CD4-positive, alpha-beta T cell treated with Interleukin-10 for 1 hour (primary cell): ENCODE results near the gene USP20.
A peak's percentile ranks its signal among the peaks of the same experiment; 100 is the strongest.
"Not testable (repeated sequence)": the region's sequence is repeated elsewhere in the genome, so short reads cannot be mapped to it uniquely, and the experiment has no call there.

ENCODE experiments used
- DNase-seq: peaks from one replicate; pipeline ENCODE4 v3.0.0-alpha.2; 2020

Gene USP20

DNA sequence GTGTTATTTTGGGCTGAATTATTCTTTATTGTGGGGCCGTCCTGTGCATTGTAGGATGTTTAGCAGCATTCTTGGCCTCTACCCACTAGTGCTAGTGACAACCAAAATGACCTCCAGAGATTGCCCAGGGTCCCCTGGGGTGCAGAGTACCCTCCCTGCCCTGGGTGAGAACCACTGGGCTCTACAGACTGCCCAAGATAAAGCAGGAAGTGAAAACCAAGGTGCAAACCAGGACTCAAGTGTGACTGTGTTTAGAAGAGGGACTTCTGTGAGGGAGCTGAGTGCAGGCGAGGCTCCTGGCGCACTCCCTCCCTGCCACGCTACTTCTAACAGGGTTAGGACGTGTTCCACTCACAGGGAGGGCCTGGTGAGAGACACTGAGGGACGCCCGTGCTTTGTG is 41.6 kb downstream of the USP20 start:
- DNase-seq = no peak

DNA sequence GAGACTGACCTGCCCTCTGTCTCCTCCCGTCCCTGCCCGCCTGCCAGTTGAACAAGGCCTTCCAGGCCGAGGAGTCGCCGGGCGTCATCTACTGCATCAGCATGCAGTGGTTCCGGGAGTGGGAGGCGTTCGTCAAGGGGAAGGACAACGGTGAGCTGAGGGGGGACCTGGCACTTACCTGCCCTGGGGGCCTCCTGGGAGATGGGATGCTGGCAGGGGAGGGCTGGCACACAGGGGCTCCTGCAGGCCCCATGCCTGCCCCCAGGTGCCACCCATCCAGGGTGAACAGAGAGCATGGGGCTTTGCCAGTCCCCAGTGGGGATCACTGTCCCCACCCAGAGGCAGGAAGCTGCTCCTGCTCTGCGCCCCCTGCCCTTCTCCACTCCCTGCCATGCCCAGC is 43.0 kb downstream of the USP20 start:
- no peak for DNase-seq

DNA sequence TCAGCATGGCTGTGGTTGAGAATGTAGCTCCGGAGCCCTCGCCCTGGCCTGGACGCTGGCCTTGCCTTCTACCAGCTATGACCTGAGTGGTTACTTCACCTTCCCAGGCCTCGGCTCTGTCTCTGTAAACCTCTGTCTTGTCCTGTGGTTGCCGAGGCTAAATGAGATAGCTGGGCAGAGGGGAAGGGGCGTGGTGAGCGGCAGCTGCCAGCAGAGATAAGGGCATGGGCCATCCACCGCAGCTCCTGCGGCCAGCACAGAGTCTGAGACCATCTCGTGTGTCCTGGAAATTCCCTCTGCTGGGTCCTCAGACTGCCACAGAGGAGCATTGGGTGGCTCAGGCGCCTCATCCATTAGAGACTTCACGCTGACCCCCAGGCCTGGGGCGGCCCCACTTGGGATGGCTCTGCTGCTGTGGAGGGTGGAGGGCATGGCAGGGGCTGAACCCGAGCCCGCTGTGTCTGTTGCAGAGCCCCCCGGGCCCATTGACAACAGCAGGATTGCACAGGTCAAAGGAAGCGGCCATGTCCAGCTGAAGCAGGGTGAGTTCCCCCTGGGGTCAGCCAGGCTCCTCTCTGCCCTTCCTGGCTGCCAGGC is 43.9 kb downstream of the USP20 start:
- DNase-seq = no peak

DNA sequence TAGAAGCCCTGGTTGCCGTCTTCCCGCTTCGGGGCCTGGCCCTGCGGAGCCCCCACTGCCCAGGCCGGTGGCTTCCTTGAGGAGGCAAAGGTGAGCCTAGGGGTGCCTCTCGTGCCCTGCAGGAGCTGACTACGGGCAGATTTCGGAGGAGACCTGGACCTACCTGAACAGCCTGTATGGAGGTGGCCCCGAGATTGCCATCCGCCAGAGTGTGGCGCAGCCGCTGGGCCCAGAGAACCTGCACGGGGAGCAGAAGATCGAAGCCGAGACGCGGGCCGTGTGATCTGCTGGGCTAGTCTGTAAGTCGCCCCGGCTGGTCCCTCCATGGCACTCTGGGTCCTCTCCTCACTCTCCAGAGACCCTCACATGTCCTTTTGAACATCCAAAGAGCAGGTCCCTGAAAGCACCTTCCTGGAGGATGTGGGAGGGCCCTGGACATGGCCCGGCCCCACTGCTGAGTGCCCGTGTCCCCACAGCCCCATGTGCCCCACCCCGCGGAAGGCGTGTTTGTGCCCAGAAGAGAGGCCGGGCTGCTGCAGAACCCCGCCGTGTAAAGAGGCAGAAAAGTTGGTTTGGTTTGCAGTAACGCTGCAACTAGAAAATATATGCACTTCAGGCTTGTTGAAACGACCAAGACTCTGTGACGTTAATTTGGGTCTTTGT is 44.9 kb downstream of the USP20 start:
- DNase-seq = no peak

DNA sequence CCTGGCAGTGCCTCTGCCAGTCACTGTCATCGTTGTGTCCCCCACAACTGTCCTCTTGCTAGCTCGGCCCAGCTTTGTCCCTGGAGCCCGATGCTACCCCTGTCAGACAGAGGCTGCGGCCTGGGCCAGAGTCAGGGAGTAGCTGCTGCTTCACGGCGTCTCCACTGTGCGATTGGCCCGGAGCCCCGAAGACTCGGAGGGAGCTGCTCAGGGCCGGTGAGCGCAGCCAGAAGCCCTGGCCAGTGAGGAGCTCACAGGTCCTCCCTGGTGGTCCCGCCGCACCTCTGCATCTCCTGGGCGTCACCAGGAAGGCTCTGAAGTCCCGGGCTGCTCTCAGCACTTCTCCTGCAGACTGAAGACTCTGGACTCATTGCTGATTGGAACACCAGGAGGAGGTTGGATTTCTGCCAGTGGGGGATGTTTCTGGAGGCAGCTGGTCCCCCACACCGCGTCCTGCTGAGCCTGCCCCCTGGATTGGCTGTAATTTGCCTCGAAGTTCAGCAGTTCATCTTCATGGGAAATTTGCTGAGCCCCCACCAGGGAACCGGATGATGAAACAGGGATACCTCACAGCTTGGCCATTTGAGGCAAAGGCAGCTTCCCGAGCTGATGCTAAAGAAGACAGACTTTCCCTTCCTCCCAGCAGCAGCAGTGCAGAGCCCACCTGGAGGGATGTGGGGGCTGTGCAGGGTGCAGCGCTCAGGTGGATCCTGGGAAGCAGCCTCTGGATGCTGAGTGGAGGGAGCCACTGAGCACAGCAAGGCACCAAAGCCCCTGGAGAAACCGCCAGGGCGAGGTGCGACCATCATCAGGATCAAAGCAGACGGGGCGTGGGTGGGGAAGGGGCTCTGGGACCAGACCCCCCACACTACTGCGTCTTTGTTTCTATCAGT is 45.6 kb downstream of the USP20 start:
- no peak for DNase-seq

DNA sequence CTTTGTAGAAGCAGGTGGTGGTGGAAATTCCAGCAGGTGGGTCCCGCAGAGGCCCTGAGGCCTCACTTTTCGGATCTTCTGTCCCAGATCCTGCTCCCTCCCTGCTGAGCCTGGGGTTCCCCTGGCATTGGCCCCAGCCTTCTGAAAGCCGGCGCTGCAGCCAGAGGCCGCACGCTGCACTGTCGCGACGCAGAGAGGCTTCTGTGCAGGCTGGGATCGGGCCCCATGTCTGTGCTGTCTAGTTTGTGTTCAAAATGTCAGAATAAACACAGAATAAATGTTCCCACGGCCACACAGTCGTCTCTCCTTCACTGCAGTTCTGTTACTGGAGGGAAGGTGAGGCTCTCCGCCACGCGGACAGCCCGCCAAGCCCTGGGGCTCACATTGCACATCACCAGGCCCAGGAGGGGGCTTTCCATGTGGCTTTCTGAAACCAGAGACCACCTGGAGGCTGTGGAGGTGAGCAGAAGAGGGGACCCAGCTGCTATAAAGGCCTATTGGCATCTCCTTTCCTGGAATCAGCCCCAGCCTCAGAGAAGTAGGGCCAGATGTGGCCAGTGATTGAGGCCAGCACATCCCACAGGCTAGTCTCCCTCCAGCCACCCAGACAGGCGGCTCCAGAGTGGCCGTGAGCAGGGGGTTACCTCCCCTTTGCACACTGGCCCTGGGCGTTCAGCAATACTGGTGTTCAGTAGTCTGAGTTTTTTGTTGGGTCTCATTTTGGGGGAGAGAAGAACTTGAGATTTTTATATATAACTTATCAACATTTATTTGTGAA is 46.5 kb downstream of the USP20 start:
- DNase-seq = no peak

DNA sequence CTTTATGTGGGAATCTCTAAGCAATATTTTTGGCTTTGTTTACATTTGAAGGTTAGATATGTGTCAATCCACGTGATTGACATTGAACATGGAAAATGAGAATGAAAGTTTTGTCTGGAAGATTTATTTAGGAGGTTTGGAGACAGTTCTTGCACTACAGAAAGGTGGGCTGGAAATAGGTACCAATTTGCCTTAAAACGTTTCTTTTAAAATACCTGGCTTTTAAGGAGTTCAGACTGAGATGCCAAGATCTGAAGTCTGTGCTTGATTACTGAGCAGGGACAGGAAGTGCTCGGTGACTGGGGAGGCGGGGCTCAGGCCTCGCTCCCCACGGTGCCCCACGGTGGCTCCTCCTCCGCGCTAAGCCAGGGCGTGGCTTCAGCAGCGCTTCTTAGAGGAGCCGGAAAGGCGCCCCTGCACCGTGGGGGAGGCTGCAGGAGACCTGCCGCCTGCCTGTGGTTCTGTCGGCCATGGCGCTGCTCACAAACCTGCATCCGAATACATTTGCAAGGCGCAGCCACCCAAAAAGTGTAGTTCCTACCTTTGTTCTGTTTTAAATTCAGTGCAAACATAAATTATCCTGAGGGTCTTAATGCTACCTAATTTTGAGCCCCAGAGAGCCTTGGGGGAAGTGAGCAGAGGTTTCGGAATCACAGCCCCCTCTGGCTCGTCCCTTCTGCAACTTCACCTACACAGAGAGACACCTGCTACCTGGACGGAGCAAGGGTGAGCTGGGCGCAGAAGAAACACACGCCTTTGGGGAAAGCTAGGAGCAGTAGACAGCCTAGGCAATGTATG is 49.2 kb downstream of the USP20 start:
- peak; percentile 95 for DNase-seq

DNA sequence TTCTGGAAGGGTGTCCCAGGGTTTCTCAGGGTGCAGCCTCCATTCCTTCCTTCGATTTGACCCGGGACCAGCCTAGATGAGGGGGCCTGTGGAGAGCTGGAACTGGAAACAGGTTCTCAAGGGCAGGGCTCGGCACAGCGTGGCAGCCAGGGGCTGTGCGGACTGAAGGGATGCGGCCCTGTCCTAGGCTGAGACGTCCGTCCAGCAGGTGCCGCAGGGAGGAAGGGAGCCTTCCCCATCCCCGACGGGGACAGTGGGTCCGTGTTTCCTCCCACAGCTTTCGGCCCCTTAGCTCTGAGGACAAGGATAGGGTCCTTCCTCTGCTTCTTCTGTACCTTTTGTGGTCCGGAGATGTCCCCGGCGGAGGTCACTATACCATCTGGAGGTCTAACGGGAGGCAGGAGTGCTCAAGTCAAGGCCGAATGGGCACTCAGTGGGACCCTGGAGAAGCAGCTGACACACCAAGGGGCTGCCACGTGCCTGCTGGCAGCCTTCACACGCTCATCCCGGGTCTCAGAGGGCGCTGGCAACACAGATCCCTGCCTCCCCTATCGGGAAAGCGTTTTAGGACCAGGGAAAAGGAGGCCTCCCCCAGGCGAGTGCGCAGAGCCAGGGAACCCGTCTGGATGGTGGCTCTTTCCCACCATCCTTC is 49.9 kb downstream of the USP20 start:
- peak; percentile 41 for DNase-seq

DNA sequence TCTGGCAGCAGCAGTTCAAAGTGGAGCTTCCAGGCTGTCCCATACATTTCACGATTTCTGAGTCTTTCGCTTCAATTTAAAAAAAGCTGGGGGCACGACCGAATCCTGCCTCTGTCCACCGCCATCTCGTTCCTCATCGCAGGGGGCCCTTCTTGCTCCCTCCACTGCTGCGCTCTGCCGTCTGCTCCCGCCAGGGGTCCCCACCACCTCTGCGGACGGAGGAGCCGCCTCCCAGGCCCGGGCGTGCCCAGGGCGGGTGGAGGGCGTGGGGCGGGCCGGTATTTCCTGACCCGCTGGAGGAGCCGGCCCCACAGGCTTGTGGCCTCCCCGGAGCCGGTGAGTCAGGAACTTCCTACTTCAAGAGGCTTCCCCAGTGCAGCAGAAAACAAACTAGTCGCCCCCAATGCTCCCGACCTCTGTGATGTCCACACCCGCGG is 50.4 kb downstream of the USP20 start:
- DNase-seq = peak; percentile 91

DNA sequence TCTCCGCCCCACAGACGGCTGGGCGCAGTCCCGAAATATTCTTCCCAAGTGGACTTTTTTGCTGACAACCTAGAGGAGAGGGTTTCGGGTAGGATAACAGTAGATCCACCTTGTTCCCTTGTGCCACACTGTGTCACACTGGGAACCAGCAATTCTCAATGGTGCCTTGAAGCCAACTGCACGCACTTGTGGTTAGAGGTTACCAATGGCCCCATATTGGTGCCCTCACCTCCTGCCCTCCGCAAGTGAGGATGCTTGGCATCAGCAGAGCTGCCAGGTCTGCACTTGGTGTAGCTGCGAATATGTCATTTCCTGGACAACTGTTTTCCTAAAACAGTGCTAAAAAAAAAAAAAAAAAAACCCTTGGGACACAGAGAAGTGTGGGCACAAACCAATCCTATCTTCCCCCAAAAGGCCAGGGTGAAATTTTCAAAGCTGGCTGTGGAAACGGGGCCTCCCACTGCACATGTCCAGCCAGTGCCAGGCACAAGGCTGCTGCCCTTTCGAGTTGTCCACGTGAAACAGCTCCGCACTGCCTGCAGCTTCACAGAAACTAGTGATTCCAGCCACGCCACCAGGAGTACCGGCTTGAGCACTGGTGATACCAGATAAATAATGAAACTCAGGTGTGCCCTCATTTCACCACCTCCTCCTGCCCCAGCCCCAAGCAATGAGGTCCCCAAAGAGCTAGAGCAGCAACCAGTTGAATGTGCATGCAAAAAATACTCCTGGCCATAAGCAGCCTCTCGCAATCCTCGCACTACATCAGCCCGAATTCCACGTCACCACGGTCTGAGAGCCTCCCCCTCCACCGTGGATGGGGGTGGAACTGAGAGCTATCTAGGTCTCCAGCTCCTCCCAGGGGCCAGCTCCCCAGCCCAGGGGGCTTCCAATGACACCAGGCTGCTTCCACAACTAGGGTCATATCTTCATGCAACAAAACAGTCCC is 51.2 kb downstream of the USP20 start:
- peak; percentile 74 for DNase-seq

DNA sequence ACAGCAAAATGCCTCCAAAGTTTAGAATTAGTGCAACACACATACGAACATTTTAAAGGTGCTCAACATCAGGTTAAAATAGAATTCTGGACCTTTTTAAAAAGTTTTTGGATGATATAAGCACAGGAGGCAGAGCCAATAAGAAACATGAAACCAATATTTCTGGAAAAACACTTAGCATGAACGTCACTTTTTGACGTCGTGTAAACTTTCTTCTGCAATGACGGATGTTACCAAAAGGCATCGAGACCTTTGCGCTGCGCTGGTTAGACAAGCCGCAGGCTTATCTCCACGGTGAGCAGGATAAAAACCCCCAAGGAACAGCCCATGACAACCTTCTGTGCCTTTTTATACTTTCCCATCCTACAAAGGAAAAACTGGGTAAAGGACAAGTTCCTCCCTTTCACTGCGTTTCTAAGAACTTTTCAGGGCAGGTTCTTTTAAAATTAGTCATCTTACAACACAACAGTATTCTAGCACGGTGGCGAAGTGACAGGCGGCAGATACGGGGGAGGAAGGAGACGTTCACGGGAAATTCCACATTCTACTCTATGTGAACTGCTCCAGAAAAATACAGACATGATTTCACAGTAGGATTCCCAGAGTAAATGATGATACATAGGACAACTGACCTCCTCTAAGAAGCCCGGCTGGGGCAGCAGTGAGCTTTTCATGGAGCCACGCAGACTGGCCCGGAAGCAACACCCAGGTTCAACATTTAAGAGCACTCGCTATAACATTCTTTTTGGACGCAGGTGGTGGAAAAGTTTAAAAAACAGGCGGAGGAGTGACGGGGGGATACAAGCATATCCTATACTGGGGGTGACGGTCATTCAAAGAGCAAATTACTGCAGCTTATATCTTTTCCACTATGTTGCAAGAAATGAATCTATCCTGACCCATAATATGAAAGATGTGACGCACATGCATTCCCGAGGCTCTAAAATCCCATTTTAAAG is 52.4 kb downstream of the USP20 start:
- DNase-seq = peak; percentile 85

DNA sequence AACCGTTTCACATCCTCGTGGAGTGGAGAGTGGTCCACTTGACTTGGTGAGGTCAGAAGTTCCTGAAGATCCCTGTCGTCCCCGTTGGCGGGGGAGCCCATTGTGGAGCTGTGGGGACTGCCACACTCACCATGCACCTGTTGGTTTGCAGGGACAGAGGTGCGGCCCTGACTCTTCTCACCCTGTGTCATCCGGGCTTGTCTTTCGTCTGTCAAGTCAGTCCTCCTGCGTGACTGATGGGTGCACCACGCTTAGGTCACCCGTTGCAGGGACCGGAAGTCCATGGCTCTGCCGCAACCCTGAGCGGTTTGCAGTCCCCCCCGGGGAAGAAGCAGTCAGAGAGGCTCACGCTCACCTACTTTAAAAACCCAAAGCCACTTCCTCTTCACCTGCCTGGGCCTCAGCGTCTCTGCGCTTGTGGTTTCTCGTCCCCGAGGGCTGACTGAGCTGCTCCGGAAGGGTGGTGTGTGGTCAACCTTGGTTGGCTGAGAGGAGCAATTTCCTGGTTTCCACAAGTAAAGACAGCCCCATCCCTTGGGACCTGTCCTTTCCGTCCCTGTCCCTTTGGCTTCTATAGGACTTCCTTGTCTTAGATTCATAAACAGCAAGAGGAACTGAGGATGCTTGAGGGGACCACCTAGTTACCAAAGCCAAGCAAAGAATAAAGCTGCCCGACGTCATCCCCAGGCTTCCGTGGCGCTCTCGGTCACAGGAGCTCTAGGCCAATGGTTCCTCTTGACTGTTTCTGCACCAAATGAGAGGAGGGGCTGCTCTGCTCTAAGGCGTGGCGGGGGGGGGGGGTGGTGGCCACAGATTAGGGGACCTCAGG is 53.2 kb downstream of the USP20 start:
- DNase-seq = peak; percentile 94

DNA sequence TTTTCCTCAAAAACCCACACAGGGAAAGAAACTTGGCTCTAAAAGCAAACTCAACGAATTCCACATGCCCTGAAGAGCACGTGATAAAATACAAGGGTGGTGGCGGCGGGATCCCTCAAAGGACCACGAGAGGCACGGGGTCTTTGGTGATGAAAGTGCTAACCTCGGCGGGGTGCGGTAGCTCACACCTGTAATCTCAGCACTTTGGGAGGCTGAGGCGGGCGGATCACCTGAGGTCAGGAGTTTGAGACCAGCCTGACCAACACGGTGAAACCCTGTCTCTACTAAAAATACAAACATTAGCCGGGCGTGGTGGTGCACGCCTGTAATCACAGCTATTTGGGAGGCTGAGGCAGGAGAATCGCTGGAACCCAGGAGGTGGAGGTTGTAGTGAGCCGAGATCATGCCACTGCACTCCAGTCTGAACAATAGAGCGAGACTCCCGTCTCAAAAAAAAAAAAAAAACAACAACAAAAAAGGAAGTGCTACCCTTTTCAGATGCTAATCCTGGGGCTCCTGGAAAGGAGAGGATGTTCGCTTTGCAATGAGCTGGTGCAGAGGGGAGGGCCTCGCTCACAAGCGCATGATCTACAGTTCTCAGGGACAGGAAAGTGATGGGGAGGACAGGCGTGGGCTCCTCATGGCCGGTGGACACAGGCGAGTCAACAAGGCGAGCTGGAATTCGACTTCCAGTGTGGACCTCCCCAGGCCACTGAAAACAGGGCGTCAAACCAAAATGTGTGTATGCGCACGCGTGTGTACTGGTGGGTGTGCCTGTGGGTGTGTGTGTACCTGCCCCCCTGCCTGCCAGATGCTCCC is 54.1 kb downstream of the USP20 start:
- no peak for DNase-seq

DNA sequence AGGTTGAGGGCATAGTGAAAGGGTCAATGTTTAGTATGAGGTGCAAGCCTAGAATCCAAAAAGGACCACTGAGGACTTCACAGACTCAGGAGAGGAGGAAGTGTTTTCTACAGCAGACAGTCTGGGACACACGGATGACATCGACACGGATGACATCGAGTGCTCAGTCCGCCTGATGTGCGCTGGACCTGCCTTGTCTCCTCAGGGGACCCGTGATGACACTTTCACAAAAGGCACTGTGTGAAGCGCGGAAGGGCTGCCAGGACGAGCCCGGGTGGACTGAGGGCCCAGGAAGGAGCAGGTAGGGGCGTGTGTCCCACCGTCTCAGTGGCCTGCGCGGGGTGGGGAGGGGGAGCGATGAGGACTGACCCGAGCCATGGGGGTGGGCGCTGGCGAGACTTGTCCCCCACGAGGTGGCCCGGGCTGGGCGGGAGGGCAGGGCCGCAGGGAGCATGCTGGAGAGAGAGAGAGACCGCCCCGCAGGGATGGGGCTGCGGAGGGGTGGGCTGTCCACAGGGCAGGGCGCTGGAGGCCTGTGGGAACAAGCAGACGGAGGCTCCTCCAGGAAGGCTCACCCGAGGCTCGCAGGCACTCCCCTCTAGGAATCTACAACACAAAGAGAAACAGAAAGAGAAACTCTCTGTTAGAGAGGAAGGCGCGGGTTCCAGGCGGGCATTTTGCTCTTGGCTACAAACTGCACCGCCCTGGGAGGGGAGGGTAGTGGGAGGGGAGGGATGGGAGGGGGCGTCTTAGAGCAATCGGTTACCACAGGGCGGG is 54.9 kb downstream of the USP20 start:
- peak; percentile 80 for DNase-seq

DNA sequence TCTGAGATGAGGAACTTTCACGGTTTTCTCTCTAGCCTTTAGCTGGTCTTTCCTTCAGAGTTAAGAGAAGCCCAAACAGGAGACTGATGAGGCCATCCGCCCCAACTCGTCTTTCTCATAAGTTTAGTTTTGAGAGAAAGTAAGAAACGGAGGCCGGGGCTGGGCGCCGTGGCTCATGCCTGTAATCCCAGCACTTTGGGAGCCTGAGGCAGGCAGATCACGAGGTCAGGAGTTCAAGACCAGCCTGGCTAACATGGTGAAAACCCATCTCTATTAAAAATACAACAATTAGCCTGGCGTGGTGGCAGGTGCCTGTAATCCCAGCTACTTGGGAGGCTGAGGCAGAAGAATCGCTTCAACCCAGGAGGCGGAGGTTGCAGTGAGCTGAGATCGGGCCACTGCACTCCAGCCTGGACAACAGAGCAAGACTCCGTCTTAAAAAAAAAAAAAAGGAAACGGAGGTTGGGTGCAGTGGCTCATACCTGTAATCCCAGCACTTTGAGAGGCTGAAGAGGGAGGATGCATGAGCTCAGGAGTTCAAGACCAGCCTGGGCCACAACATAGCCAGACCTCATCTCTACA is 55.6 kb downstream of the USP20 start:
- not testable (repeated sequence) for DNase-seq

DNA sequence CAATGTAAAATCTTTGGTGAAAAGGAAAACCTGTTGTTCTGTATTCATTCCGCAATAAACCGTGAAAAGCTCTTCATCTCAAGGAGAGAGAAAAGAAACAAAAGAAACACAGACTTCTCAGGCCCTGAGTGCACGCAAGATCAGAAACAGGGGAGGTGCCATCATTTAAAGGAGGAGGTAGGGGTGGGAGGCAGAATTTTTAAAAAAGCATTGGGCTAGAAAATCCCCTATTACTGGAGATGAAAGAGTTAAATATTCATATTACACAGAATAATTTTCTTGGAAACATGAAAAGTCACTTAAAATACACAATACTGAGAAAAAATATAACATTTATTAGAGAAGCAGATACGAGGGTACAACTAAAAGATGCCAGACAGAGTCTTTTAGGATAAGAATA is 56.3 kb downstream of the USP20 start:
- DNase-seq = peak; percentile 41
